ENCODE data around the gene CEND1. TPM values are rescaled to one million over a fixed set of nuclear protein-coding genes. Genes with fewer than 3 reads are reported as not detected.

The CEND1 gene
- polyA plus RNA-seq, 1 of the 3 experiments (the other 2 are of a cell fraction) = 3.6 TPM

- peaks cover 8% of the 10 kb centered on the region for H3F3A ChIP-seq (replicated peaks; ENCODE audit: insufficient read depth)
- H3K27ac ChIP-seq (ENCODE audit: low read depth in 2 of 2, low read length in 1 of 2) = peak overlapping the region in 1 of 2 experiments; percentile 66; a peak in 2 of 4 replicates
- no peaks in the 10 kb centered on the region for H4K20me1 ChIP-seq (ENCODE audit: insufficient read depth)
- peak overlapping the region; percentile 33; the same call in 1 of the 2 replicates for H3K9ac ChIP-seq
- TF ChIP-seq SIN3A (IDR thresholded peaks at IDR 0.05; ENCODE audit: borderline replicate concordance, low read depth, low read length) = no peak
- TF ChIP-seq GABPA (IDR thresholded peaks at IDR 0.05; ENCODE audit: low read depth) = no peak
- no peak; the same call in 1 of the 2 replicates for TF ChIP-seq POLR2AphosphoS5 (IDR thresholded peaks at IDR 0.05; ENCODE audit: low read depth, low read length)
- no peak for TF ChIP-seq SMC3 (IDR thresholded peaks at IDR 0.05; ENCODE audit: low read depth, low read length)
- 35% methylated on average over 10 of the region's 31 CpGs for WGBS (ENCODE audit: low lambda C conversion rate)
- H3K9me2 ChIP-seq = no peaks in the 10 kb centered on the region
- H2AFZ ChIP-seq (ENCODE audit: low read depth) = no peak overlapping the region
- H3K4me3 ChIP-seq (ENCODE audit: low read depth in 2 of 2, low read length in 1 of 2) = peak overlapping the region; percentile 58 to 67
- H3K27me3 ChIP-seq (ENCODE audit: insufficient read depth) = no peaks in the 10 kb centered on the region
- H3K36me3 ChIP-seq (replicated peaks in 1 of 2; ENCODE audit: control insufficient read depth in 1 of 2, insufficient read depth in 2 of 2, low read length in 1 of 2) = peaks cover 0 to 29% of the 10 kb centered on the region in 2 experiments
- CTCF ChIA-PET = interaction anchor here (0.6 kb wide), 1 partner anchor 18 kb away, joined by 3 read pairs; no protein-coding TSS in a partner anchor
- H3K4me2 ChIP-seq = peak overlapping the region; percentile 85
- peaks cover 0 to 20% of the 10 kb centered on the region in 2 experiments; a peak in 1 of 4 replicates for H3K4me1 ChIP-seq (ENCODE audit: control insufficient read depth in 1 of 2, insufficient read depth in 2 of 2, low read depth in 1 of 2, low read length in 1 of 2)
- no peaks in the 10 kb centered on the region for H3K9me3 ChIP-seq
- H3K79me2 ChIP-seq (ENCODE audit: insufficient read depth) = no peaks in the 10 kb centered on the region
- DNase-seq = no peak
- POLR2A ChIA-PET = interaction anchor here (1.2 to 3.2 kb wide), 4 partner anchors 13 to 30 kb away, joined by 3 to 18 read pairs (median 6); partner anchors contain the start of genes GATD1, PNPLA2 and RPLP2
Measured at GRCh38 chr11:788953-789940, 643 bp downstream of the CEND1 start.

- H3K79me2 ChIP-seq (ENCODE audit: insufficient read depth) = no peaks in the 10 kb centered on the region
- H3K27ac ChIP-seq (ENCODE audit: low read depth in 2 of 2, low read length in 1 of 2) = no peak overlapping the region
- no peaks in the 10 kb centered on the region for H4K20me1 ChIP-seq (ENCODE audit: insufficient read depth)
- no peak overlapping the region for H3K4me2 ChIP-seq
- ChIA-PET CTCF (no interaction called here), POLR2A (interaction anchor here (3.2 kb wide), 1 partner anchor 12 kb away, joined by 18 read pairs; the partner anchor contains the start of gene GATD1)
- no peaks in the 10 kb centered on the region for H3K9me2 ChIP-seq
- no peaks in the 10 kb centered on the region for H3K27me3 ChIP-seq (ENCODE audit: insufficient read depth)
- WGBS (ENCODE audit: low lambda C conversion rate) = 86% methylated on average over 13 of the region's 28 CpGs
- no peak overlapping the region for H2AFZ ChIP-seq (ENCODE audit: low read depth)
- peaks cover 0 to 20% of the 10 kb centered on the region in 2 experiments for H3K36me3 ChIP-seq (replicated peaks in 1 of 2; ENCODE audit: control insufficient read depth in 1 of 2, insufficient read depth in 2 of 2, low read length in 1 of 2)
- peaks cover 5 to 18% of the 10 kb centered on the region in 2 experiments; a peak in 3 of 4 replicates for H3K4me1 ChIP-seq (ENCODE audit: control insufficient read depth in 1 of 2, insufficient read depth in 2 of 2, low read depth in 1 of 2, low read length in 1 of 2)
- TF ChIP-seq TEAD4 (IDR thresholded peaks at IDR 0.05; ENCODE audit: borderline replicate concordance, insufficient read depth) (no peak), CTCF (IDR thresholded peaks at IDR 0.05) (peak; percentile 13; the same call in 1 of the 2 replicates)
- H3K9ac ChIP-seq = no peak overlapping the region
- peaks cover 18% of the 10 kb centered on the region for H3F3A ChIP-seq (replicated peaks; ENCODE audit: insufficient read depth)
- no peaks in the 10 kb centered on the region for H3K9me3 ChIP-seq
- DNase-seq = no peak
- no peak overlapping the region for H3K4me3 ChIP-seq (ENCODE audit: low read depth in 2 of 2, low read length in 1 of 2)
Measured at GRCh38 chr11:788009-788640, 1.8 kb downstream of the CEND1 start.
